K562 (cell line): Measurements from ENCODE around the gene SPTSSA.

Experiments
- ETV1 ChIP-seq: fragments of 450-650 bp; conservative IDR thresholded peaks from 2 replicates; pipeline ENCODE4 v1.6.1; 2016; ENCODE audit warnings: missing genetic modification characterization, control low read depth, low read depth, missing compliant biosample characterization
- EZH2 ChIP-seq: IDR thresholded peaks from 2 replicates; pipeline ENCODE4 v1.6.1; 2012; ENCODE audit warnings: low read depth, mild to moderate bottlenecking, inconsistent platforms, low read length, borderline replicate concordance
- FOXK1 ChIP-seq: sonication (generic); formaldehyde crosslinking; IDR thresholded peaks from 2 replicates; pipeline ENCODE4 v1.8.0; 2022; ENCODE audit warnings: missing genetic modification reagents, mild to moderate bottlenecking, borderline replicate concordance
- JUNB ChIP-seq: fragments of 450-650 bp; formaldehyde crosslinking; conservative IDR thresholded peaks from 2 replicates; pipeline ENCODE4 v1.4.0; 2020; ENCODE audit warnings: mild to moderate bottlenecking
- RFX1 ChIP-seq: fragments of 450-650 bp; IDR thresholded peaks from 2 replicates; pipeline ENCODE4 v1.6.1; 2016; ENCODE audit warnings: mild to moderate bottlenecking, moderate library complexity
- SREBF2 ChIP-seq: sonication (generic); formaldehyde crosslinking; IDR thresholded peaks from 2 replicates; pipeline ENCODE4 v1.4.0; 2020; ENCODE audit warnings: mild to moderate bottlenecking, missing genetic modification reagents
- ZFP36 ChIP-seq: fragments of 150-350 bp; IDR thresholded peaks from 2 replicates; pipeline ENCODE4 v1.6.1; 2018; ENCODE audit warnings: low read length, low read depth; ENCODE audit not compliant: partially characterized antibody
- TF ChIP-seq, protein P1 (sequence below): sonication (generic); formaldehyde crosslinking; IDR thresholded peaks from 2 replicates; pipeline ENCODE4 v1.9.0; 2022; ENCODE audit warnings: mild to moderate bottlenecking, missing genetic modification reagents
- TF ChIP-seq, protein P2 (sequence below), 3 experiments: IDR thresholded peaks in 2 of 3; conservative IDR thresholded peaks in 1 of 3; 2 replicates each; pipeline ENCODE4 v1.5.1; 2011 to 2012; ENCODE audit warnings: low read length in 3 of 3, mild to moderate bottlenecking in 3 of 3, control low read depth in 2 of 3, improper control_type of control experiment in 1 of 3, inconsistent platforms in 1 of 3, low read depth in 1 of 3, mixed read lengths in 1 of 3, moderate library complexity in 1 of 3; ENCODE audit not compliant: insufficient read depth in 2 of 3
- TF ChIP-seq, protein P3 (sequence below): fragments of 450-650 bp; formaldehyde crosslinking; IDR thresholded peaks from 2 replicates; pipeline ENCODE4 v1.4.0; 2022; ENCODE audit warnings: missing genetic modification characterization

DNA sequence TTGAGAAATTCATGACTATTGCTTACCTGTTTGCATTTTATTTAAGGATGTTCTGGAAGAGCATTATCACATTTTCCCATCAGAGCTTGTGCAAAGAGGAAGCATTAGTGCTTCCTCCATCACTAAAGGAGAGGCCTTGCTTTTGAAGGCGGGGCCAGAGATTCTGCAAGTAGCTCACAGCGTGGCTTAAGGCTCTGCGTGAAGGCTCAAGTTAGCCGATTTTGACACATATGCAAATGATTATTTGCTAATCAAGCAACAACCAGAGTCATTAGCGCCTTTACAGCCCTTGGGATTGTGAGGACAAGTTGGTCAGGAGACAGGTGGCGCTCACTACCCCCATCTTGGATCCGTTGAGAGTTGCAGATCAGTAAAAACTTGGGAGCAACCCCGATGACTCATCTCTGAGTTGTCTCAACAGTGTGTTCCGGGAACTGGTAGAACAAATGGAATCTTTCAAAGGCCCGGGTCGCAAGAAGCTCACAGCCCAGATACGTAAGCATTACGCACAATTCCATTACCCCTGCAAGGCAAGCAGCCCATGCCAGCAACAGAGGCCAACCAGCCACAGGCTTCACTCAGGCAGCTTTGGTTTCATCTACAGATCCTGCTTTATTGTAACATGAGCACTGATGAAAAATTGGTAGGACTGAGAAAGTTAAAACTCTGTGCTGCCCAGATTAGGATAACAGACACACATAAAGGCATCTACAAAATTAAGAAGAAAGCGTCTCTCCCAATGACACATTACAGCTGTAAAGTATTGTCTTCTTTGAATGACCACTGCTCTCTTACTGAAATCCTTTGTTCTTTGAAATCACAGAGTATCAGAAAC lies 34.9 kb upstream of the SPTSSA start:
- TF ChIP-seq, protein P1, sequence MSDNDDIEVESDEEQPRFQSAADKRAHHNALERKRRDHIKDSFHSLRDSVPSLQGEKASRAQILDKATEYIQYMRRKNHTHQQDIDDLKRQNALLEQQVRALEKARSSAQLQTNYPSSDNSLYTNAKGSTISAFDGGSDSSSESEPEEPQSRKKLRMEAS, result no peak
- TF ChIP-seq FOXK1 (CRISPR knock-in tag) (no peak), SREBF2 (no peak), ETV1 (tag) (no peak), ZFP36 (no peak), JUNB (CRISPR knock-in tag) (peak; percentile 65; the same call in 1 of the 2 replicates), EZH2 (no peak), RFX1 (no peak)
- TF ChIP-seq, protein P2, sequence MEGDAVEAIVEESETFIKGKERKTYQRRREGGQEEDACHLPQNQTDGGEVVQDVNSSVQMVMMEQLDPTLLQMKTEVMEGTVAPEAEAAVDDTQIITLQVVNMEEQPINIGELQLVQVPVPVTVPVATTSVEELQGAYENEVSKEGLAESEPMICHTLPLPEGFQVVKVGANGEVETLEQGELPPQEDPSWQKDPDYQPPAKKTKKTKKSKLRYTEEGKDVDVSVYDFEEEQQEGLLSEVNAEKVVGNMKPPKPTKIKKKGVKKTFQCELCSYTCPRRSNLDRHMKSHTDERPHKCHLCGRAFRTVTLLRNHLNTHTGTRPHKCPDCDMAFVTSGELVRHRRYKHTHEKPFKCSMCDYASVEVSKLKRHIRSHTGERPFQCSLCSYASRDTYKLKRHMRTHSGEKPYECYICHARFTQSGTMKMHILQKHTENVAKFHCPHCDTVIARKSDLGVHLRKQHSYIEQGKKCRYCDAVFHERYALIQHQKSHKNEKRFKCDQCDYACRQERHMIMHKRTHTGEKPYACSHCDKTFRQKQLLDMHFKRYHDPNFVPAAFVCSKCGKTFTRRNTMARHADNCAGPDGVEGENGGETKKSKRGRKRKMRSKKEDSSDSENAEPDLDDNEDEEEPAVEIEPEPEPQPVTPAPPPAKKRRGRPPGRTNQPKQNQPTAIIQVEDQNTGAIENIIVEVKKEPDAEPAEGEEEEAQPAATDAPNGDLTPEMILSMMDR (IDR thresholded peaks at IDR 0.05 in 2 of 3, conservative IDR thresholded peaks at IDR 0.05 in 1 of 3; ENCODE audit: insufficient read depth in 2 of 3, low read depth in 1 of 3, low read length in 3 of 3), result peak; percentile 10 to 46 (median 37); a peak in 3 of 6 replicates
- TF ChIP-seq, protein P3, sequence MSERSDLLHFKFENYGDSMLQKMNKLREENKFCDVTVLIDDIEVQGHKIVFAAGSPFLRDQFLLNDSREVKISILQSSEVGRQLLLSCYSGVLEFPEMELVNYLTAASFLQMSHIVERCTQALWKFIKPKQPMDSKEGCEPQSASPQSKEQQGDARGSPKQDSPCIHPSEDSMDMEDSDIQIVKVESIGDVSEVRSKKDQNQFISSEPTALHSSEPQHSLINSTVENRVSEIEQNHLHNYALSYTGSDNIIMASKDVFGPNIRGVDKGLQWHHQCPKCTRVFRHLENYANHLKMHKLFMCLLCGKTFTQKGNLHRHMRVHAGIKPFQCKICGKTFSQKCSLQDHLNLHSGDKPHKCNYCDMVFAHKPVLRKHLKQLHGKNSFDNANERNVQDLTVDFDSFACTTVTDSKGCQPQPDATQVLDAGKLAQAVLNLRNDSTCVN (CRISPR knock-in tag), result no peak
